Brain microvascular endothelial cell (primary cell): ENCODE data around the gene BRME1.

Experiments
- DNase-seq: peaks from one replicate; pipeline ENCODE4 v3.0.0-alpha.2; 2020
- H3K27ac ChIP-seq: fragments of 250-450 bp; sonication (Bioruptor Pico); 2 replicates; pipeline ENCODE4 v1.5.1; 2020; ENCODE audit warnings: mild to moderate bottlenecking, moderate library complexity
- H3K27me3 ChIP-seq: fragments of 250-450 bp; sonication (Bioruptor Pico); replicated peaks from 2 replicates; pipeline ENCODE4 v1.5.1; 2020; ENCODE audit warnings: mild to moderate bottlenecking
- H3K36me3 ChIP-seq: fragments of 250-450 bp; sonication (Bioruptor Pico); replicated peaks from 2 replicates; pipeline ENCODE4 v1.5.1; 2020; ENCODE audit warnings: mild to moderate bottlenecking
- H3K4me3 ChIP-seq: 2 replicates; pipeline ENCODE4 v1.5.1; 2011; ENCODE audit warnings: low read depth, mild to moderate bottlenecking, control low read depth, low read length, moderate library complexity
- CTCF ChIP-seq: IDR thresholded peaks from 2 replicates; pipeline ENCODE4 v1.5.1; 2011; ENCODE audit warnings: low read depth, mild to moderate bottlenecking, moderate library complexity, low read length, control low read depth, inconsistent platforms; ENCODE audit errors: missing control alignments
- in situ Hi-C: cut with HindIII; loops from 2 replicates; pipeline ENCODE4 v1.10.0; 2017; ENCODE audit warnings: low sequenced_read_pairs, low pct_ligation_motif_present

Gene BRME1

GRCh38 chr19:13888281-13888680, 17.6 kb downstream of the BRME1 start:
- no peak for TF ChIP-seq CTCF
- no peaks in the 10 kb centered on the region for H3K27me3 ChIP-seq
- H3K36me3 ChIP-seq = no peaks in the 10 kb centered on the region
- DNase-seq = no peak
- no peak overlapping the region for H3K27ac ChIP-seq
- in situ Hi-C loops = no loop called here
- H3K4me3 ChIP-seq = no peak overlapping the region

GRCh38 chr19:13887517-13887916, 18.4 kb downstream of the BRME1 start:
- no peak for DNase-seq
- H3K27me3 ChIP-seq = no peaks in the 10 kb centered on the region
- H3K36me3 ChIP-seq = no peaks in the 10 kb centered on the region
- H3K4me3 ChIP-seq = no peak overlapping the region
- TF ChIP-seq CTCF = no peak
- no peak overlapping the region for H3K27ac ChIP-seq
- in situ Hi-C loops = no loop called here

- H3K27ac ChIP-seq = no peak overlapping the region
- no peaks in the 10 kb centered on the region for H3K27me3 ChIP-seq
- in situ Hi-C loops = no loop called here
- no peak for DNase-seq
- no peak for TF ChIP-seq CTCF
- no peaks in the 10 kb centered on the region for H3K36me3 ChIP-seq
- no peak overlapping the region for H3K4me3 ChIP-seq
Measured at GRCh38 chr19:13887018-13887436, 18.9 kb downstream of the BRME1 start.

- in situ Hi-C loops = no loop called here
- no peak for TF ChIP-seq CTCF
Measured at GRCh38 chr19:13885826-13886365, 20.0 kb downstream of the BRME1 start.

GRCh38 chr19:13884726-13885591, 21.0 kb downstream of the BRME1 start:
- in situ Hi-C loops = no loop called here
- no peak for TF ChIP-seq CTCF
- DNase-seq = no peak
- Histone ChIP-seq H3K27me3 (no peaks in the 10 kb centered on the region), H3K27ac (no peak overlapping the region), H3K4me3 (no peak overlapping the region), H3K36me3 (no peaks in the 10 kb centered on the region)

More at GRCh38 chr19:13885826-13886365, 20.0 kb downstream of the BRME1 start:
- Histone ChIP-seq H3K27me3 (no peaks in the 10 kb centered on the region), H3K4me3 (no peak overlapping the region), H3K36me3 (no peaks in the 10 kb centered on the region), H3K27ac (no peak overlapping the region)
- no peak for DNase-seq
